K562 (cell line): ENCODE results near the gene CXCL1. TPM values are rescaled to one million over a fixed set of nuclear protein-coding genes. Genes with fewer than 3 reads are reported as not detected.
A peak's percentile ranks its signal among the peaks of the same experiment; 100 is the strongest.

Source experiments
- GATA2 ChIP-seq: sonication (generic); formaldehyde crosslinking; IDR thresholded peaks from 2 replicates; pipeline ENCODE4 v1.4.0; 2020; ENCODE audit warnings: mild to moderate bottlenecking, missing genetic modification reagents
- HMBOX1 ChIP-seq: sonication (generic); IDR thresholded peaks from 2 replicates; pipeline ENCODE4 v1.6.1; 2016
- NR4A1 ChIP-seq, 2 experiments: fragments of 250-450 bp in 1 of 2; fragments of 450-650 bp in 1 of 2; sonication (Bioruptor Pico) in 1 of 2; IDR thresholded peaks; 2 replicates each; pipeline versions ENCODE4 v1.4.0 to v1.6.1; 2016 to 2020; ENCODE audit warnings: mild to moderate bottlenecking in 2 of 2, missing compliant biosample characterization in 1 of 2, missing genetic modification characterization in 1 of 2, moderate library complexity in 1 of 2
- SREBF2 ChIP-seq: sonication (generic); formaldehyde crosslinking; IDR thresholded peaks from 2 replicates; pipeline ENCODE4 v1.4.0; 2020; ENCODE audit warnings: mild to moderate bottlenecking, missing genetic modification reagents
- UBTF ChIP-seq, 2 experiments: IDR thresholded peaks; 2 replicates each; pipeline ENCODE4 v1.6.1; 2012; ENCODE audit warnings: improper control_type of control experiment in 2 of 2, low read depth in 2 of 2, low read length in 2 of 2, borderline replicate concordance in 1 of 2
- polyA plus RNA-seq, 8 experiments: library from polyadenylated mRNA; depleted of rRNA in 4 of 8; stranded (reverse) in 5 of 8; unstranded in 3 of 8; fragments of >200 nt; fragmentation: Nextera tagmentation in 2 of 8; fragmentation: Illumina TruSeq in 1 of 8; extraction: Ambion mirVana in 2 of 8; extraction: Trizol in 1 of 8; gene quantifications; 2 replicates each; pipeline versions ENCODE4 v1.2.1 to v1.2.3, GENCODE V29; 2011 to 2014; ENCODE audit warnings: inconsistent platforms in 1 of 8, missing spikeins in 1 of 8
- total RNA-seq, 7 experiments: library from RNA; depleted of rRNA in 6 of 7; stranded (reverse); fragments of >200 nt in 6 of 7; fragmentation: Illumina TruSeq in 2 of 7; extraction: Trizol in 2 of 7; gene quantifications; 2 replicates each; pipeline versions ENCODE4 v1.2.1 to v1.2.3, GENCODE V29; 2011 to 2021; ENCODE audit warnings: low replicate concordance in 1 of 7
- TF ChIP-seq, protein P1 (sequence below): fragments of 250-450 bp; sonication (Bioruptor Pico); IDR thresholded peaks from 2 replicates; pipeline ENCODE4 v1.4.0; 2020
- TF ChIP-seq, protein P2 (sequence below): sonication (generic); formaldehyde crosslinking; IDR thresholded peaks from 2 replicates; pipeline ENCODE4 v1.8.0; 2023; ENCODE audit warnings: missing genetic modification reagents, mild to moderate bottlenecking, borderline replicate concordance
- TF ChIP-seq, protein P3 (sequence below): sonication (generic); formaldehyde crosslinking; IDR thresholded peaks from 2 replicates; pipeline ENCODE4 v1.8.0; 2022; ENCODE audit warnings: missing genetic modification reagents, mild to moderate bottlenecking, borderline replicate concordance

The CXCL1 gene
- total and polyA plus RNA-seq, 9 of the 15 experiments (the other 6 are each of a cell fraction or from before 2014, with no cell fraction given) = 0.07 to 2.2 (median 0.32) TPM; not detected in 3

GRCh38 chr4:73832651-73833237, 36.4 kb upstream of the CXCL1 start (continued):
- TF ChIP-seq, protein P1, sequence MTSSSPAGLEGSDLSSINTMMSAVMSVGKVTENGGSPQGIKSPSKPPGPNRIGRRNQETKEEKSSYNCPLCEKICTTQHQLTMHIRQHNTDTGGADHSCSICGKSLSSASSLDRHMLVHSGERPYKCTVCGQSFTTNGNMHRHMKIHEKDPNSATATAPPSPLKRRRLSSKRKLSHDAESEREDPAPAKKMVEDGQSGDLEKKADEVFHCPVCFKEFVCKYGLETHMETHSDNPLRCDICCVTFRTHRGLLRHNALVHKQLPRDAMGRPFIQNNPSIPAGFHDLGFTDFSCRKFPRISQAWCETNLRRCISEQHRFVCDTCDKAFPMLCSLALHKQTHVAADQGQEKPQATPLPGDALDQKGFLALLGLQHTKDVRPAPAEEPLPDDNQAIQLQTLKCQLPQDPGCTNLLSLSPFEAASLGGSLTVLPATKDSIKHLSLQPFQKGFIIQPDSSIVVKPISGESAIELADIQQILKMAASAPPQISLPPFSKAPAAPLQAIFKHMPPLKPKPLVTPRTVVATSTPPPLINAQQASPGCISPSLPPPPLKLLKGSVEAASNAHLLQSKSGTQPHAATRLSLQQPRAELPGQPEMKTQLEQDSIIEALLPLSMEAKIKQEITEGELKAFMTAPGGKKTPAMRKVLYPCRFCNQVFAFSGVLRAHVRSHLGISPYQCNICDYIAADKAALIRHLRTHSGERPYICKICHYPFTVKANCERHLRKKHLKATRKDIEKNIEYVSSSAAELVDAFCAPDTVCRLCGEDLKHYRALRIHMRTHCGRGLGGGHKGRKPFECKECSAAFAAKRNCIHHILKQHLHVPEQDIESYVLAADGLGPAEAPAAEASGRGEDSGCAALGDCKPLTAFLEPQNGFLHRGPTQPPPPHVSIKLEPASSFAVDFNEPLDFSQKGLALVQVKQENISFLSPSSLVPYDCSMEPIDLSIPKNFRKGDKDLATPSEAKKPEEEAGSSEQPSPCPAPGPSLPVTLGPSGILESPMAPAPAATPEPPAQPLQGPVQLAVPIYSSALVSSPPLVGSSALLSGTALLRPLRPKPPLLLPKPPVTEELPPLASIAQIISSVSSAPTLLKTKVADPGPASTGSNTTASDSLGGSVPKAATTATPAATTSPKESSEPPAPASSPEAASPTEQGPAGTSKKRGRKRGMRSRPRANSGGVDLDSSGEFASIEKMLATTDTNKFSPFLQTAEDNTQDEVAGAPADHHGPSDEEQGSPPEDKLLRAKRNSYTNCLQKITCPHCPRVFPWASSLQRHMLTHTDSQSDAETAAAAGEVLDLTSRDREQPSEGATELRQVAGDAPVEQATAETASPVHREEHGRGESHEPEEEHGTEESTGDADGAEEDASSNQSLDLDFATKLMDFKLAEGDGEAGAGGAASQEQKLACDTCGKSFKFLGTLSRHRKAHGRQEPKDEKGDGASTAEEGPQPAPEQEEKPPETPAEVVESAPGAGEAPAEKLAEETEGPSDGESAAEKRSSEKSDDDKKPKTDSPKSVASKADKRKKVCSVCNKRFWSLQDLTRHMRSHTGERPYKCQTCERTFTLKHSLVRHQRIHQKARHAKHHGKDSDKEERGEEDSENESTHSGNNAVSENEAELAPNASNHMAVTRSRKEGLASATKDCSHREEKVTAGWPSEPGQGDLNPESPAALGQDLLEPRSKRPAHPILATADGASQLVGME = no peak
- TF ChIP-seq GATA2 (CRISPR knock-in tag) = peak; percentile 88
- peak; percentile 63; the same call in 1 of the 2 replicates for TF ChIP-seq HMBOX1
- TF ChIP-seq, protein P2, sequence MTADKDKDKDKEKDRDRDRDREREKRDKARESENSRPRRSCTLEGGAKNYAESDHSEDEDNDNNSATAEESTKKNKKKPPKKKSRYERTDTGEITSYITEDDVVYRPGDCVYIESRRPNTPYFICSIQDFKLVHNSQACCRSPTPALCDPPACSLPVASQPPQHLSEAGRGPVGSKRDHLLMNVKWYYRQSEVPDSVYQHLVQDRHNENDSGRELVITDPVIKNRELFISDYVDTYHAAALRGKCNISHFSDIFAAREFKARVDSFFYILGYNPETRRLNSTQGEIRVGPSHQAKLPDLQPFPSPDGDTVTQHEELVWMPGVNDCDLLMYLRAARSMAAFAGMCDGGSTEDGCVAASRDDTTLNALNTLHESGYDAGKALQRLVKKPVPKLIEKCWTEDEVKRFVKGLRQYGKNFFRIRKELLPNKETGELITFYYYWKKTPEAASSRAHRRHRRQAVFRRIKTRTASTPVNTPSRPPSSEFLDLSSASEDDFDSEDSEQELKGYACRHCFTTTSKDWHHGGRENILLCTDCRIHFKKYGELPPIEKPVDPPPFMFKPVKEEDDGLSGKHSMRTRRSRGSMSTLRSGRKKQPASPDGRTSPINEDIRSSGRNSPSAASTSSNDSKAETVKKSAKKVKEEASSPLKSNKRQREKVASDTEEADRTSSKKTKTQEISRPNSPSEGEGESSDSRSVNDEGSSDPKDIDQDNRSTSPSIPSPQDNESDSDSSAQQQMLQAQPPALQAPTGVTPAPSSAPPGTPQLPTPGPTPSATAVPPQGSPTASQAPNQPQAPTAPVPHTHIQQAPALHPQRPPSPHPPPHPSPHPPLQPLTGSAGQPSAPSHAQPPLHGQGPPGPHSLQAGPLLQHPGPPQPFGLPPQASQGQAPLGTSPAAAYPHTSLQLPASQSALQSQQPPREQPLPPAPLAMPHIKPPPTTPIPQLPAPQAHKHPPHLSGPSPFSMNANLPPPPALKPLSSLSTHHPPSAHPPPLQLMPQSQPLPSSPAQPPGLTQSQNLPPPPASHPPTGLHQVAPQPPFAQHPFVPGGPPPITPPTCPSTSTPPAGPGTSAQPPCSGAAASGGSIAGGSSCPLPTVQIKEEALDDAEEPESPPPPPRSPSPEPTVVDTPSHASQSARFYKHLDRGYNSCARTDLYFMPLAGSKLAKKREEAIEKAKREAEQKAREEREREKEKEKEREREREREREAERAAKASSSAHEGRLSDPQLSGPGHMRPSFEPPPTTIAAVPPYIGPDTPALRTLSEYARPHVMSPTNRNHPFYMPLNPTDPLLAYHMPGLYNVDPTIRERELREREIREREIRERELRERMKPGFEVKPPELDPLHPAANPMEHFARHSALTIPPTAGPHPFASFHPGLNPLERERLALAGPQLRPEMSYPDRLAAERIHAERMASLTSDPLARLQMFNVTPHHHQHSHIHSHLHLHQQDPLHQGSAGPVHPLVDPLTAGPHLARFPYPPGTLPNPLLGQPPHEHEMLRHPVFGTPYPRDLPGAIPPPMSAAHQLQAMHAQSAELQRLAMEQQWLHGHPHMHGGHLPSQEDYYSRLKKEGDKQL (CRISPR knock-in tag) = no peak
- TF ChIP-seq SREBF2 (CRISPR knock-in tag) = no peak
- TF ChIP-seq UBTF (IDR thresholded peaks at IDR 0.05; ENCODE audit: borderline replicate concordance in 1 of 2, low read depth in 2 of 2, low read length in 2 of 2) = no peak
- TF ChIP-seq, protein P3, sequence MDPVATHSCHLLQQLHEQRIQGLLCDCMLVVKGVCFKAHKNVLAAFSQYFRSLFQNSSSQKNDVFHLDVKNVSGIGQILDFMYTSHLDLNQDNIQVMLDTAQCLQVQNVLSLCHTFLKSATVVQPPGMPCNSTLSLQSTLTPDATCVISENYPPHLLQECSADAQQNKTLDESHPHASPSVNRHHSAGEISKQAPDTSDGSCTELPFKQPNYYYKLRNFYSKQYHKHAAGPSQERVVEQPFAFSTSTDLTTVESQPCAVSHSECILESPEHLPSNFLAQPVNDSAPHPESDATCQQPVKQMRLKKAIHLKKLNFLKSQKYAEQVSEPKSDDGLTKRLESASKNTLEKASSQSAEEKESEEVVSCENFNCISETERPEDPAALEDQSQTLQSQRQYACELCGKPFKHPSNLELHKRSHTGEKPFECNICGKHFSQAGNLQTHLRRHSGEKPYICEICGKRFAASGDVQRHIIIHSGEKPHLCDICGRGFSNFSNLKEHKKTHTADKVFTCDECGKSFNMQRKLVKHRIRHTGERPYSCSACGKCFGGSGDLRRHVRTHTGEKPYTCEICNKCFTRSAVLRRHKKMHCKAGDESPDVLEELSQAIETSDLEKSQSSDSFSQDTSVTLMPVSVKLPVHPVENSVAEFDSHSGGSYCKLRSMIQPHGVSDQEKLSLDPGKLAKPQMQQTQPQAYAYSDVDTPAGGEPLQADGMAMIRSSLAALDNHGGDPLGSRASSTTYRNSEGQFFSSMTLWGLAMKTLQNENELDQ (CRISPR knock-in tag) = no peak
- no peak for TF ChIP-seq NR4A1 (CRISPR knock-in tag; IDR thresholded peaks at IDR 0.05)
- no peak for TF ChIP-seq NR4A1 (tag; IDR thresholded peaks at IDR 0.05)
